Liver (tissue), 9 donors: ENCODE measurements around the gene RAP1GAP2. TPM values are rescaled to one million over a fixed set of nuclear protein-coding genes. Genes with fewer than 3 reads are reported as not detected.

ENCODE experiments used
- DNase-seq: peaks from one replicate; pipeline ENCODE4 v3.0.0-alpha.2; 2017; ENCODE audit warnings: low spot score
- H3K27ac ChIP-seq, 2 donors: one replicate each; pipeline ENCODE4 v1.7.0; 2013; ENCODE audit warnings: inconsistent platforms in 2 of 2, low read length in 2 of 2, control low read depth in 1 of 2, low read depth in 1 of 2, mild to moderate bottlenecking in 1 of 2
- H3K27me3 ChIP-seq, 4 donors: one replicate each; pipeline versions ENCODE4 v1.6.1 to v1.7.0; 2013; ENCODE audit warnings: low read length in 3 of 4, inconsistent platforms in 1 of 4, mild to moderate bottlenecking in 1 of 4, moderate library complexity in 1 of 4; ENCODE audit not compliant: control insufficient read depth in 4 of 4, insufficient read depth in 4 of 4
- H3K36me3 ChIP-seq, 4 donors: one replicate each; pipeline versions ENCODE4 v1.6.1 to v1.7.0; 2013; ENCODE audit warnings: low read length in 3 of 4, mild to moderate bottlenecking in 3 of 4, low read depth in 1 of 4, moderate library complexity in 1 of 4; ENCODE audit not compliant: control insufficient read depth in 4 of 4, insufficient read depth in 3 of 4
- H3K4me1 ChIP-seq, 4 donors: one replicate each; pipeline versions ENCODE4 v1.6.1 to v1.7.0; 2013; ENCODE audit warnings: low read length in 3 of 4, mild to moderate bottlenecking in 3 of 4, moderate library complexity in 1 of 4; ENCODE audit not compliant: control insufficient read depth in 4 of 4, insufficient read depth in 4 of 4
- H3K4me3 ChIP-seq, 3 donors: one replicate each; pipeline versions ENCODE4 v1.6.1 to v1.7.0; 2013; ENCODE audit warnings: low read length in 3 of 3, control low read depth in 1 of 3, low read depth in 1 of 3, mild to moderate bottlenecking in 1 of 3
- H3K9ac ChIP-seq, 2 donors: one replicate each; pipeline ENCODE4 v1.7.0; 2013; ENCODE audit warnings: low read length in 2 of 2, mild to moderate bottlenecking in 2 of 2, moderate library complexity in 2 of 2, control low read depth in 1 of 2, low read depth in 1 of 2
- H3K9me3 ChIP-seq, 4 donors: one replicate each; pipeline versions ENCODE4 v1.6.1 to v1.7.0; 2013; ENCODE audit warnings: low read length in 3 of 4; ENCODE audit not compliant: control insufficient read depth in 4 of 4
- ATF3 ChIP-seq: IDR thresholded peaks from 2 replicates; pipeline ENCODE4 v1.6.1; 2016; ENCODE audit warnings: antibody characterized with exemption
- EGR1 ChIP-seq, 2 donors: IDR thresholded peaks; 2 replicates each; pipeline ENCODE4 v1.6.1; 2016 to 2018; ENCODE audit warnings: antibody characterized with exemption in 2 of 2, low read depth in 2 of 2
- FOXA1 ChIP-seq: IDR thresholded peaks from 2 replicates; pipeline ENCODE4 v1.6.1; 2016; ENCODE audit warnings: antibody characterized with exemption
- FOXA2 ChIP-seq: IDR thresholded peaks from 2 replicates; pipeline ENCODE4 v1.6.1; 2016; ENCODE audit warnings: antibody characterized with exemption
- GABPA ChIP-seq, 2 donors: IDR thresholded peaks in 1 of 2; conservative IDR thresholded peaks in 1 of 2; 2 replicates each; pipeline ENCODE4 v1.6.1; 2016; ENCODE audit warnings: antibody characterized with exemption in 2 of 2, mild to moderate bottlenecking in 1 of 2, moderate library complexity in 1 of 2
- HNF4G ChIP-seq: IDR thresholded peaks from 2 replicates; pipeline ENCODE4 v1.6.1; 2016; ENCODE audit warnings: antibody characterized with exemption
- JUND ChIP-seq, 2 donors: IDR thresholded peaks; 2 replicates each; pipeline ENCODE4 v1.6.1; 2016; ENCODE audit warnings: antibody characterized with exemption in 2 of 2
- MAX ChIP-seq: IDR thresholded peaks from 2 replicates; pipeline ENCODE4 v1.6.1; 2016; ENCODE audit warnings: antibody characterized with exemption
- NR2F2 ChIP-seq: IDR thresholded peaks from 2 replicates; pipeline ENCODE4 v1.6.1; 2016; ENCODE audit warnings: antibody characterized with exemption
- RAD21 ChIP-seq, 2 donors: IDR thresholded peaks; 2 replicates each; pipeline ENCODE4 v1.6.1; 2016; ENCODE audit warnings: antibody characterized with exemption in 2 of 2, mild to moderate bottlenecking in 2 of 2
- REST ChIP-seq: IDR thresholded peaks from 2 replicates; pipeline ENCODE4 v1.6.1; 2016; ENCODE audit warnings: antibody characterized with exemption, mild to moderate bottlenecking
- RXRA ChIP-seq, 2 donors: IDR thresholded peaks; 2 replicates each; pipeline ENCODE4 v1.6.1; 2017 to 2018; ENCODE audit warnings: antibody characterized with exemption in 2 of 2, mild to moderate bottlenecking in 1 of 2
- SP1 ChIP-seq: IDR thresholded peaks from 2 replicates; pipeline ENCODE4 v1.6.1; 2018; ENCODE audit warnings: antibody characterized with exemption, mild to moderate bottlenecking
- TAF1 ChIP-seq: conservative IDR thresholded peaks from 2 replicates; pipeline ENCODE4 v1.6.1; 2016; ENCODE audit warnings: antibody characterized with exemption, mild to moderate bottlenecking
- YY1 ChIP-seq: IDR thresholded peaks from 2 replicates; pipeline ENCODE4 v1.6.1; 2016; ENCODE audit warnings: antibody characterized with exemption, mild to moderate bottlenecking
- ZBTB33 ChIP-seq: IDR thresholded peaks from 2 replicates; pipeline ENCODE4 v1.6.1; 2016; ENCODE audit warnings: antibody characterized with exemption
- WGBS: extraction: QIAGEN DNeasy Blood & Tissue Kit; methylation state at CpG from one replicate; pipeline ENCODE4 v1.1.7; 2013; 5-methylcytosine and 5-hydroxymethylcytosine counted together
- polyA plus RNA-seq, 2 donors: library from polyadenylated mRNA; stranded (reverse) in 1 of 2; unstranded in 1 of 2; fragments of 200-250 nt in 1 of 2; fragments of >200 nt in 1 of 2; fragmentation: Nextera tagmentation in 1 of 2; extraction: Ambion mirVana in 1 of 2; gene quantifications; one replicate each; pipeline versions ENCODE4 v1.2.1 to v1.2.3, GENCODE V29; 2013 to 2015
- total RNA-seq, 2 donors: library from RNA; depleted of rRNA; stranded (reverse); fragments of >200 nt; gene quantifications; one replicate each; pipeline ENCODE4 v1.2.3, GENCODE V29; 2014
- donor health status: healthy.
- donor health status: healthy.
- donor health status: healthy.
- donor health status: healthy.
- donor health status: healthy.

The RAP1GAP2 gene
- total and polyA plus RNA-seq, 4 donors = 0.56 to 1.7 (median 1.1) TPM

- Histone ChIP-seq H3K36me3 (no peaks in the 10 kb centered on the region), H3K27ac (no peak overlapping the region), H3K9ac (no peak overlapping the region), H3K9me3 (peaks cover 0 to 2% (median 0%) of the 10 kb centered on the region in 4 donors), H3K27me3 (no peaks in the 10 kb centered on the region), H3K4me3 (no peak overlapping the region), H3K4me1 (no peaks in the 10 kb centered on the region)
- DNase-seq = no peak
- TF ChIP-seq YY1 (no peak), ATF3 (no peak), RAD21 (IDR thresholded peaks at IDR 0.05) (no peak), ZBTB33 (no peak), RXRA (IDR thresholded peaks at IDR 0.05) (no peak), GABPA (IDR thresholded peaks at IDR 0.05 in 1 of 2, conservative IDR thresholded peaks at IDR 0.05 in 1 of 2) (no peak), HNF4G (no peak), EGR1 (IDR thresholded peaks at IDR 0.05; ENCODE audit: low read depth in 2 of 2) (no peak)
- 84% methylated on average over 13 of the region's 13 CpGs for WGBS
Measured at GRCh38 chr17:2909175-2909845, 113.1 kb downstream of the RAP1GAP2 start.

GRCh38 chr17:2909846-2910234 lies 113.6 kb downstream of the RAP1GAP2 start:
- no peaks in the 10 kb centered on the region for H3K4me1 ChIP-seq
- H3K4me3 ChIP-seq = no peak overlapping the region
- no peaks in the 10 kb centered on the region for H3K27me3 ChIP-seq
- H3K9me3 ChIP-seq = peaks cover 0 to 2% (median 0%) of the 10 kb centered on the region in 4 donors
- no peak for DNase-seq
- 91% methylated on average over 4 of the region's 4 CpGs for WGBS
- no peaks in the 10 kb centered on the region for H3K36me3 ChIP-seq
- TF ChIP-seq HNF4G (no peak), GABPA (IDR thresholded peaks at IDR 0.05 in 1 of 2, conservative IDR thresholded peaks at IDR 0.05 in 1 of 2) (no peak), FOXA1 (no peak), JUND (IDR thresholded peaks at IDR 0.05) (no peak), NR2F2 (no peak), TAF1 (no peak), FOXA2 (no peak), ZBTB33 (no peak), SP1 (no peak), YY1 (no peak), MAX (no peak), EGR1 (IDR thresholded peaks at IDR 0.05; ENCODE audit: low read depth in 2 of 2) (no peak), REST (no peak), RXRA (IDR thresholded peaks at IDR 0.05) (no peak)
- no peak overlapping the region for H3K9ac ChIP-seq
- H3K27ac ChIP-seq = no peak overlapping the region
